HG03575 (cell line): ENCODE data around the gene GLMP.
"Not testable (repeated sequence)": the region's sequence is repeated elsewhere in the genome, so short reads cannot be mapped to it uniquely, and the experiment has no call there.

Source experiments
- ATAC-seq: cut with Tn5 transposase; IDR thresholded peaks from one replicate; pipeline ENCODE4 v1.9.1; 2021; ENCODE audit not compliant: unreplicated experiment, insufficient number of reproducible peaks, low FRiP score; ENCODE audit errors: extremely low read depth

The GLMP gene, protein sequence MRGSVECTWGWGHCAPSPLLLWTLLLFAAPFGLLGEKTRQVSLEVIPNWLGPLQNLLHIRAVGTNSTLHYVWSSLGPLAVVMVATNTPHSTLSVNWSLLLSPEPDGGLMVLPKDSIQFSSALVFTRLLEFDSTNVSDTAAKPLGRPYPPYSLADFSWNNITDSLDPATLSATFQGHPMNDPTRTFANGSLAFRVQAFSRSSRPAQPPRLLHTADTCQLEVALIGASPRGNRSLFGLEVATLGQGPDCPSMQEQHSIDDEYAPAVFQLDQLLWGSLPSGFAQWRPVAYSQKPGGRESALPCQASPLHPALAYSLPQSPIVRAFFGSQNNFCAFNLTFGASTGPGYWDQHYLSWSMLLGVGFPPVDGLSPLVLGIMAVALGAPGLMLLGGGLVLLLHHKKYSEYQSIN

DNA sequence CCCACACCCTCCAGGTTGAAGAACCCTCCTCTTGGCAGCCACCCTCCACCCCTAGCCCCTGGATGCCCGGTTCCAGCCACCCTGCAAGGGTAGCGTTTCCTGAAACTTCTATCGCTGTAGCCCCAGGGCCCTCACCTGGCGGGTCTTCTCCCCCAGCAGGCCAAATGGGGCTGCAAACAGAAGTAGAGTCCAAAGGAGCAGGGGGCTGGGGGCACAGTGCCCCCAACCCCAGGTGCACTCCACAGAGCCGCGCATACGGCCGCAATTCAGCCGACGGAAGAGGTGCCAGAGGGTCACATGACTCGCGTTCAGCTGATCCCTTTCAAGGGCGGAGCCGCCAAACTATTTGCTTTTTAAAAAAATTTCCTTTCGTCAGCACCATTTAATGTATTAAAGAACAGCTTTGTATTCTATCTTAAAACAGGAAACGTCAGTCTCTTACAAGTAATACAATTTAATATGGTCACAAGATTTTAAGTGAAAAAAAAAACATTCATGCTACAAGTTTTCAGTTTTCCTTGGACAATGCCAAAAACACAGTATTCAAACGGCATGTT, at the start of gene GLMP:
Gene GLMP, minus strand, starts transcription at position 289 of the 557 bp plus-strand sequence. Its CDS starts 34 bp downstream, at position 255.
- ATAC-seq, result no peak

DNA sequence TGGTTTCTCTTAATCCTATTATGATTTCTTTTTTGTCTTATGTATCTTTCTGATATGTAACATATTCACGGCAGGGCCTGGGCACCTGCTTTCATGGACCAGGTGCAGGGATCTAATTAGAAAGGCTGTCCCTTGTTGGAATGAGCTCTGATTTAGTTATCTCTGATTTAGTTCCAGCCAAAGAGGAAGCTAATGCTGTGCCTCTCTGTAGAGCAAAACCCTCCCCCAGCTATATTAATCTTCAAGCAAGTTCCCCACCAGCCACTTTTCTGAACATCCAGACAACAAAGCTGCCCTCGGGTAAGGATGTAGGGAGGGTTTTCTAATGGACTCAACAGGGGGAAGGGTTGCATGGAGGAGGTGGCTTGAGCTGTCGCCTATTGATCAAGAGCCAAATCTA, 48.9 kb upstream of the GLMP start:
- no peak for ATAC-seq

DNA sequence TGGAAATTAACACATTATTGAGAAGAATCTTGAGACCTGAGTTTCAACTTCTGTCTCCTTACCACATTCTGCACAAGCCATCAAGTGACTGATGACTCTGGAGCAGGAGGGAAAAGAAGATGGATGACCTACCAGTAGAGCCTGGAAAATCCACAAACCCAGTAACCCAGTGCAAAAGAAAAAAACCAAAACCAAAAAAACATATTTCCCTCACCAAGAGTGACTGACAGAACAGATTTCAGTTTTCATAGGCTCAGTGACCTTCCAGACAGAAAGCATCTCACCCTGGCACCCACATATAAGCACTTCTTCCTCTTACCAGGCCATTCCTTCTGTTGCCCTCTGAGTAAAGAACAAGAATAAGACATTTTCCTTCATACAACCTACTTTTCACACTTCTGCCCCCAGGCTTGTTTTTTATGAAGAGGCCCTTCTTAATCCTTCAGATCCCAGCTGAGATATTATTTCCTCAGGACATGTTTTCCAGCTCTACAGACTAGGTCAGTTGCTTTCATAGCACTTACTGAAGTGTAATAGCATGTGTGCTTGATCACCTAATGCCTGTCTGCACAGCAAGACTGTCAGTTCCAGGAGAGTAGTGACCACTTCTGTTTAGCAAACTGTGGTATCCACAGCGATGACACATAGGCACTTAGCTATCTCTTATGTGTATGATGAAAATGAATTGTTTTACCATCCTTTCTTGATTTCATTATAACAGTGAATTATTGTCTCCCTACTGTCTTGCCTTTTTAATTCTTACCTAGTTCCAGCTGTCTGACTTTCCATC, 46.9 kb upstream of the GLMP start:
- ATAC-seq, result no peak

DNA sequence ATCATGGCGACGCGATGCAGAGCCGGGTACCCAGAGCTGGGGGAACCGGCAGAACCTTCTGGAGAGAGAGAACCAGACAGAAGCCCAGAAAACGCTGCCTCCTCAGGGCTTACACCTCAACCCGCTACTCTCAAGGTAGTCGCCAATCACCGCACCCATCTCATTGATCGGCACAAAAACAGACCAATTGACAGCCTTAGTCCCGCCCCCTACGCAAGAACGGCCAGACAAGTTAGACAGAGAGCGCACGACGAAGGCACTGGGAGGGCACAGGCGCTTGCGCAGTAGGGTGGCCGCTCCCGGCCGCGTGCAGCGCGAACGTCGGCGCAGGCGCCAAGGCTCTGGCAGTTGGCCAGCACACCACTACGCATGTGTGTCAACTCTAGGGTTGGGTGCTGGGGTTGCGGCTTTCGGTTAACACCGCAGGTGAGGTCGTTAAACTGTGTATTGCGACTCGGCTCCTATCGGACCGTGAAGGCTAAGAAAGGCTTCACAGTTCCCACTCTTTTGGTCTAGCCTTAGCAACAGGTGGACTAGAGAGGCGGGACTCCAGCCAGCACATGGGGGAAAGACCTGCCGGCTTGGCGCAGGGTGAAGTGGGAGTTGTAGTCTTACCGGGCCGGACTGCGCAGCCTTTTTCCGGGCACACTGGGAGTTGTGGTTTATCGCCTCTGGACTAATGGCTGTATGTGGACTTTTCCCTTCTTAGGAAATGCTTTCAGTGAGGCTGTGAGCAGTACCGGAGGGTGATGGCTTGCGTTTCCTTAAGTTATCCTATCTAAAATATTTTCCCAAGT, 42.9 kb upstream of the GLMP start, which contains the start of the genes CCT3 and TSACC:
Gene CCT3, minus strand, starts transcription at position 113 of the 797 bp plus-strand sequence. Its CDS starts 108 bp downstream, at position 5.
Gene TSACC, plus strand, starts transcription at position 347 of the 797 bp plus-strand sequence. CDS start 1,232 bp downstream, outside the sequence.
- peak; percentile 71 for ATAC-seq

DNA sequence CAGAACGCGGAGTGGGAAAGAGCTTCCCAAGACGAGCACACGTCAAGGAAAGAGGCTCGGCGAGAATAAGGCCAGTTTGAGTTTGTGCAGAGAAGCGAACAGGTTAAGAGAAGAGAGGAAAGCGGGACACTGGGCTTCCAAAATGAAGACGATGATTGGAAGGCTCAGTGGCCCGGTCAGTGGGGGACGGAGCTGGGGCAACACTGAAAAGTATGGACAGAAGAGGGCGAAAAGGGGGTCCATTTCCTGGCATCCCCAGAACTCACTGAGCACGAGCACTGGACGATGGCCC, 42.4 kb upstream of the GLMP start:
- ATAC-seq, result no peak

DNA sequence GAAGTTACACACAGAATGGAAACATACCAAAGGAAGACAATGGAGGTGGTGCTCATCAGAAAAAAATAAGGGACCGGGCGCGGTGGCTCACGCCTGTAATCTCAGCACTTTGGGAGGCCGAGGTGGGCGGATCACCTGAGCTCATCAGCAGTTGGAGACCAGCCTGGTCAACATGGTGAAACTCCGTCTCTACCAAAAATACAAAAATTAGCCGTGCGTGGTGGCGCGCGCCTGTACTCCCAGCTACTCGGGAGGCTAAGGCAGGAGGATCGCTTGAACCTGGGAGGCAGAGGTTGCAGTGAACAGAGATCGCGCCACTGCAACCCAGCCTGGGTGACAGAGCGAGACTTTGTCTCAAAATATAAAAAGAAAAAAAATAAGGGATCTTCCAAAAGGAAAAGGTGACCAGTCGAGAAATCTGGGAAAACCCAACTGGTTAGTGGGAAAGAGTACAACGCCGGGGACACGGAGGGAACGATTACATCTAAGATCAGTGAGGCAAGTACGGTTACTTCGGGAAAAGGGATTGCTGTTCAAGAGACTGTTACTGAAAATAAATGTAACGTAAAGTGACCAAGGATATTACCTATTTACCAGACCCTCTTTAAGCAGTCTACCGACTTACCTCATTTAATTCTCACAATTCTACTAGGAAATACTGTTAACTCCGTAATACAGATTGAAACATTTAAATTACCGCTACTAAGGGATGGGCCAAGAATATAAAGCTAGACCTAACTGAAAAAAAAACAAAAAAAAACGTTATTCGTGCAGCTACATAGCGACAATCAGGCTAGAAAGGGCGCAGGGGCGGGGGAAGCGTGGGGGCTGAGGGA, 41.8 kb upstream of the GLMP start:
- no peak for ATAC-seq

DNA sequence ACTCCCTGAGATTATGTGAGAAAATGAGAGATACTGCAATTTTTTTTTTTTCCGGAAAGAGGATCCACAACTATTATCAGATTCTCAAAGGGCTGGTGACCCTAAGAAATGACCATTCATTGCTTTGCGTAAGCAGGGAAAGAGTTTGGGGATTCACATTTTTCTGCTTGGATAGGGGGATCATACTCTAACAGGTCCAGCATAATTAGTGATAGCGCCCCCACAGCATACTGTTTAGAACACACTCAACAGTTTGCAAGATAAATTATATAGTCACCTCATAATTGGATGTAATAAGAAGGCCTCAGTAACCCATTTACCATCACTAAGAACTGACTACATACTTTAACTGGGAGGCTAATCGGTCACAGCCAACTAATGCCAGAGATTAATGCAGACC, 40.8 kb upstream of the GLMP start:
- no peak for ATAC-seq

DNA sequence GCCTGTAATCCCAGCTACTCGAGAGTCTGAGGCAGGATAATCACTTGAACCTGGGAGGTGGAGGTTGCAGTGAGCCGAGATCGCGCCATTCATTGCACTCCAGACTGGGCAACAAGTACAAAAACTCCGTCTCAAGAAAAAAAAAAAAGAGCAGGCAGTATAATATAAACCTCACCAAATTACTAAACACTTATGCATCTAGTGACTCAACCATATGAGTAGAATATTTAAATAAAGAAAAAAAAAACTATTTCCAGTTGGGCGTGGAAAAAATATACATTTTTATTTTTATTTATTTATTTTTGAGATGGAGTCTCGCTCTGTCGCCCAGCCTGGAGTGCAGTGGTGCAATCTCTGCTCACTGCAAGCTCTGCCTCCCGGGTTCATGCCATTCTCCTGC, 27.7 kb upstream of the GLMP start:
- ATAC-seq, result not testable (repeated sequence)

DNA sequence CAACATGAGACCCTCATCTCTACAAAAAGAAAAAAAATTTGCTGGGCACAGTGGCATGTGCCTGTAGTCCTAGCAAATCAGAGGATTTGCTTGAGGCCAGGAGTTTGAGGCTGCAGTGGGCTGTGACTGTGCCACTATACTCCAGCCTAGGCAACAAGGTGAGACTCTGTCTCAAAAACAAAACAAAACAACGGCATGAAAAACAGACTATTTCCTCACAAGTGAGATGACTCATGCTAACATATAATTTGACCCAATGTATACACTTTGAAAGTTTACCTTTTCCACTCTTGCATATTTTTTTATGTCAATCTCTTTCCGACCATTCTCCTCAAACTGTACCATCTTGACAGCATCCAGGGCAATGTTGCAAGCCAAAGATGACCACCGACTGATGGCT, 25.1 kb upstream of the GLMP start:
- no peak for ATAC-seq

DNA sequence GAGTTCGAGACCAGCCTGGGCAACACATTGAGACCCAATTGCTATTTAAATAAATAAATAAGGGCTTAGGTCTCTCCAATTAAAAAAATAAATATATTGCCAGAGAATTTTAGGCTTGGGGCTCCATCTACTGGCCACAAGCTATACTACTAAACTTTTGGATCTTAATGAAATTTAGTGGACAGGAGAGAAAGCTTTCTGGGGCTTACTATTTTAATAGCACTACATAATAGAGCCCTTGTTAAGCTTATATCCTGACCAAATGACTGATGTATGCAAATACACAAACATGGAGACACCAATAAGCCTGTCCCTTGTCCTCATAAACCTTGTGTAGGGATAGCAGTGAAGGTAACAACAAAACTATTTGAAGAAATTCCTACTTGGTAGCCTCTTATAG, 24.2 kb upstream of the GLMP start:
- no peak for ATAC-seq

DNA sequence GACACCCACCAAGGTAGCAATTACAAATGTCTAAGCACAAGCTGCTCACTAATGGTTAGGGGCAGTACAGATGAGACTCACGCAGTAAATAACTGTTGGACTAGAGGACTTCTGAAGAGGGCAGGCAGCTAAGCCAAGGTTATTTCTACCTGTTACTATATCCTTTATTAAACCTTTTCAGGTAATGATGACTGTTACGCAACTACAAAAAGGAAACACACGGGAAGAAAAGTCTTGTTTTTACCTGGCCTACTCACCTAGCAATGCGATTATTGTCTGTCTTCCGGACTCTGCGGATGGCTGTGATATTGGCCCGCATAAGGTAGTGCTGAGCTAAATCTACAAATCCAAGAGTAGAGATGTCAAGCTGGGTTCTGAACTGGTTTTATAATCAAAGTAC, 21.4 kb upstream of the GLMP start:
- ATAC-seq, result no peak

DNA sequence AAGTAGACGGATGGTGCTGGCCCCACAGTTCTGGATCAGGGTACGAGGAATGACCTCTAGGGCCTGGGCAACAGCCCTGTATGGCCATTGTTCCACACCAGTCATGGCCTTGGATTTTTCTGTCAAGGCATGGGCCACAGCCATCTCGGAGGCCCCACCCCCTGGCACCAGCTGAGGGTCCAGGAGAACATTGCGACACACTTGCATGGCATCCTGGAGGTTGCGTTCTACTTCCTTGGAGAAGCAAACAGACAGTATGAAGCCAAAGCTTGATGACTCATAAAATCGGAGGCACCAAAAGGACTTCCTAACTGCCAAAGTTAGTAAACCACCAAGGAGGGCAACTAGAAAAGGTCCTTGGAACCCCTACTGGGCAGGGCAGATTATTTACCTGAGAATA, 15.5 kb upstream of the GLMP start:
- no peak for ATAC-seq

DNA sequence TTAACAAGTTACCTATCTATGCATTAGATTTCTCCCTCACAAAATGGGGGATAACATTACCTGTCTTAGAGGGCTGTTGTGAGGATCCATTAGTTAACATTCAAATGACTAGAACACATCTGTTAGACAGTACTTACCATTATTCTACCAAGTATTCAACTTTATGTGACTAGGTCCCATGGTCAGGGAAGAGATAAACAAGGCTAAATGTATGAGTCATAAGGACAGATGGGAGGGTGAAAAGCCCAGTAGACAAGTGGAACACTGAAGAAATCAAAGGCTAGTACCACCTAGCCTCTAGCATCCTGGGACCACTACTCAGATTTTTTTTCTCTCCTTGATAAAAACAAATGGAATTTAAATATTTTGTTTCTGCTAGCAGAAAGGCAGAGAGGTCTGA, 12.6 kb upstream of the GLMP start:
- no peak for ATAC-seq

DNA sequence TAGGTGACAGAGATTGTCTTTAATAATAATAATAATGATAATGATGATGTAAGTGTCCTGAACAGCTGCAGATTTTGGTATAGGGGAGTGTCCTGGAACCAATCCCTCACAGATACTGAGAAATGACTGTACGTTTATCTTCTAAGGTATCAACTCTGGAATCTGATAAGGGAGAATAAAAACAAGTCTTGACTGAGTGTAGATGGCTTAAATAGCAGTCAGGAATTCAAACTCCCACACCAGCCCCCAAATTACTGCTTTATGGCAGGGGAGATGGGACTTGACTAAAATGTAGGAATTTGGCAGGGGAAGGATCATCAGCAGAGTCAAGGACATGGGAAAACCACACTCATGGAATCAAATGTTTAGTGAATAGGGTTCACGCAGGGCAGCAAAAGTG, 9.7 kb upstream of the GLMP start:
- ATAC-seq, result no peak

DNA sequence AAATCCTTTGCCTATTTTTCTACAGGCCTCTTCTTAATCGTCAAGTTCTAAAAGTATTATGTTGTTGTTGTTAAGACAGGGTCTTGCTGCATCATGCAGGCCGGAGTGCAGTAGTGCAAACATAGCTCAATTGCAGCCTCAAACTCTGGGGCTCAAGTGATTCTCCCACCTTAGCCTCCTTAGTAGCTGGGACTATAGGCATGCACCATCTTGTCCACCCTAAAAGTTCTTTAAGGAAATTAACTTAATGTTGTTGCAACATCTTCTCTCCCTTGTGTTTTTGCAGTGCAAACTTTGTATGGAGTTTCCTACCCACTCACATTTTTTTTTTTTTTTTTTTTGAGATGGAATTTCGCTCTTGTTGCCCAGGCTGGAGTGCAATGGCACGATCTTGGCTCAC, 7.8 kb upstream of the GLMP start:
- no peak for ATAC-seq

DNA sequence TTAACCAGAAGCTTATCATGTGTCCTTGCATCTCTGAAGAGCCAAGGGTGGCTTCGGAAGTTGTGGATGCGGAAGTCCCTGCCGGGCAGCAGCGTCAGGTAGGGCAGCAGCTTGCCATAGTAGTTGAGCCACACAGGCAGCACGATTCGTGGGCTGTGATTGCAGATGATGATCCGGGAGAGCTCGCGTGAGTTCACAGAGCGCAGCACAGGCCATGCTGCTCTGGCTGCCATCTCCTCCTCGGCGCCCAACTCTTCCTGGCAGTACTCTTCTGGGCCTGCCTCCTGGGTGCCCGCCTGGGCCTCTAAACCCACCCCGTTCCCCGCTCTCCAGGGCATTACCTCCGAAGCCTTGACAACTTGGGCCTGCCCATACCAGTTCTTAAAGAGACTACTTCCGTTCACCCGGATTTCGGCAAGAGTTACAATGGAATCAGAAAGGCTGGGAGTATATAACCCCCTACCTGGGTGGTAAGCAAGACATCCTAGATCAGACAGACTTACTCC, 3.4 kb upstream of the GLMP start, which contains the start of gene VHLL:
Gene VHLL, minus strand, starts transcription at position 456 of the 506 bp plus-strand sequence. Its CDS starts 118 bp downstream, at position 338.
- ATAC-seq, result no peak

DNA sequence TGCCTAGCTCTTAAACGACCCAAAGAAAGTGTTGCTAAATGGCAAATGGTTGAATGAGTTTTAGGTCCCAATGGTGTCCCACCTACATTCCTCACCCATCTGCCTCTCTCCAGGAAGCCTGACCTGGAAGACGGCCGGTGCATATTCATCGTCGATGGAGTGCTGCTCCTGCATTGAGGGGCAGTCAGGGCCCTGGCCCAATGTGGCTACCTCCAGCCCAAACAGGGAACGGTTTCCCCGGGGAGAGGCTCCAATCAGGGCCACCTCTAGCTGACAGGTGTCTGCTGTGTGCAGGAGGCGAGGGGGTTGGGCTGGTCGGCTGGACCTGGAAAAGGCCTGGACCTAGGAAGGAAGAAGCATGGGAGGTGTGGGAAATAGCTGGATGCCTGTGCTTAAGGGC, 1.6 kb downstream of the GLMP start:
- no peak for ATAC-seq

DNA sequence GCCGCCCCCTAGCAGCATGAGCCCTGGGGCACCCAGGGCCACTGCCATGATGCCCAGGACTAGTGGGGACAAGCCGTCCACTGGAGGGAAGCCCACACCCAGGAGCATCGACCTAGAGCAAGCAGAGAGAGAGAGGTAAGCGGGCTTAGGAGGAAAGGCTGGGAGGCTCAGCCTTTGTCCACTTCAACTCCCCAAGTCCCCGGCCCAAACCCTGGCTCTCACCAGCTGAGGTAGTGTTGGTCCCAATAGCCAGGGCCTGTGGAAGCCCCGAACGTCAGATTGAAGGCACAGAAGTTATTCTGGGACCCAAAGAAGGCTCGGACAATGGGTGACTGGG, 2.4 kb downstream of the GLMP start:
- ATAC-seq, result no peak
